PC-3 (cell line): ENCODE results near the gene JTB. TPM values are rescaled to one million over a fixed set of nuclear protein-coding genes. Genes with fewer than 3 reads are reported as not detected.

Experiments
- ATAC-seq: fragments of 200-7000 bp; cut with Tn5 transposase; 2 replicates; pipeline ENCODE4 v1.9.1; 2020; ENCODE audit warnings: mild to moderate bottlenecking, moderate library complexity
- BruUV-seq: library from RNA; stranded (reverse); fragments of 400-500 nt; replicated peaks from 2 replicates; lab custom pipeline; 2021; lab: Mats Ljungman, UMichigan
- CTCF ChIA-PET: fragments of 300-600 bp; sonication (Branson Sonifier 250); formaldehyde crosslinking; loops from one replicate; lab custom pipeline; 2022; ENCODE audit warnings: antibody characterized with exemption; lab: Charles Lee
- POLR2A ChIA-PET: fragments of 300-600 bp; sonication (Branson Sonifier 250); formaldehyde crosslinking; loops from one replicate; lab custom pipeline; 2022; ENCODE audit warnings: antibody characterized with exemption; ENCODE audit not compliant: unreplicated experiment; lab: Charles Lee
- DNase-seq: peaks from one replicate; pipeline ENCODE4 v3.0.0-alpha.2; 2015
- H2AFZ ChIP-seq: fragments of 300-600 bp; sonication (generic); 2 replicates; pipeline ENCODE4 v1.6.0; 2016; ENCODE audit warnings: antibody characterized with exemption, low read length
- H3F3A ChIP-seq: fragments of 300-600 bp; sonication (generic); one replicate; pipeline ENCODE4 v1.6.0; 2017; ENCODE audit warnings: antibody characterized with exemption, low read length, control low read depth, mild to moderate bottlenecking; ENCODE audit not compliant: unreplicated experiment
- H3K27ac ChIP-seq: fragments of 300-600 bp; sonication (generic); 2 replicates; pipeline ENCODE4 v1.5.1; 2016; ENCODE audit warnings: mild to moderate bottlenecking, low read length
- H3K27me3 ChIP-seq: fragments of 300-600 bp; sonication (generic); 2 replicates; pipeline ENCODE4 v1.6.1; 2016; ENCODE audit warnings: low read length, mixed read lengths
- H3K36me3 ChIP-seq: fragments of 300-600 bp; sonication (generic); 2 replicates; pipeline ENCODE4 v1.6.1; 2016; ENCODE audit warnings: low read depth, mixed run types, low read length, mixed read lengths
- H3K4me1 ChIP-seq: fragments of 300-600 bp; sonication (generic); 2 replicates; pipeline ENCODE4 v1.5.1; 2016; ENCODE audit warnings: low read length; ENCODE audit not compliant: insufficient read depth
- H3K4me2 ChIP-seq: fragments of 300-600 bp; sonication (generic); 2 replicates; pipeline ENCODE4 v1.6.0; 2016; ENCODE audit warnings: low read length
- H3K4me3 ChIP-seq: fragments of 300-600 bp; sonication (generic); 2 replicates; pipeline ENCODE4 v1.5.1; 2016; ENCODE audit warnings: mild to moderate bottlenecking, low read length, mixed read lengths
- H3K79me2 ChIP-seq: fragments of 300-600 bp; sonication (generic); 2 replicates; pipeline ENCODE4 v1.6.1; 2017; ENCODE audit warnings: low read length, mixed read lengths
- H3K9ac ChIP-seq: fragments of 300-600 bp; sonication (generic); 2 replicates; pipeline ENCODE4 v1.6.0; 2016; ENCODE audit warnings: mild to moderate bottlenecking, low read length
- H3K9me2 ChIP-seq: fragments of 300-600 bp; sonication (generic); replicated peaks from 2 replicates; pipeline ENCODE4 v1.6.1; 2016; ENCODE audit warnings: mixed run types, low read length, mixed read lengths
- H3K9me3 ChIP-seq: fragments of 300-600 bp; sonication (generic); 2 replicates; pipeline ENCODE4 v1.6.1; 2016; ENCODE audit warnings: low read length, mixed read lengths
- H4K20me1 ChIP-seq: fragments of 300-600 bp; sonication (generic); 2 replicates; pipeline ENCODE4 v1.6.1; 2016; ENCODE audit warnings: low read length, mixed read lengths
- EZH2 ChIP-seq: fragments of 300-600 bp; sonication (generic); IDR thresholded peaks from one replicate; pipeline ENCODE4 v1.6.1; 2017; ENCODE audit warnings: antibody characterized with exemption, mild to moderate bottlenecking, low read length; ENCODE audit not compliant: unreplicated experiment
- EZH2phosphoT487 ChIP-seq: fragments of 300-600 bp; sonication (generic); IDR thresholded peaks from 2 replicates; pipeline ENCODE4 v1.6.1; 2018; ENCODE audit warnings: mild to moderate bottlenecking, antibody characterized with exemption, low read length, borderline replicate concordance
- intact Hi-C: fragments of 100-400 bp; cut with micrococcal nuclease; formaldehyde crosslinking; loops from 2 replicates; pipeline ENCODE4 v1.9.0; 2023
- total RNA-seq: library from RNA; depleted of rRNA; stranded (reverse); fragments of >200 nt; gene quantifications from 2 replicates; pipeline ENCODE4 v1.2.3, GENCODE V29; 2014
- TF ChIP-seq, protein P1 (sequence below): fragments of 300-600 bp; sonication (generic); conservative IDR thresholded peaks from 2 replicates; pipeline ENCODE4 v1.5.1; 2017; ENCODE audit warnings: antibody characterized with exemption, low read depth, mild to moderate bottlenecking, low read length

JTB gene
- total RNA-seq, 1 experiment from 2014 or later: 377 TPM

DNA sequence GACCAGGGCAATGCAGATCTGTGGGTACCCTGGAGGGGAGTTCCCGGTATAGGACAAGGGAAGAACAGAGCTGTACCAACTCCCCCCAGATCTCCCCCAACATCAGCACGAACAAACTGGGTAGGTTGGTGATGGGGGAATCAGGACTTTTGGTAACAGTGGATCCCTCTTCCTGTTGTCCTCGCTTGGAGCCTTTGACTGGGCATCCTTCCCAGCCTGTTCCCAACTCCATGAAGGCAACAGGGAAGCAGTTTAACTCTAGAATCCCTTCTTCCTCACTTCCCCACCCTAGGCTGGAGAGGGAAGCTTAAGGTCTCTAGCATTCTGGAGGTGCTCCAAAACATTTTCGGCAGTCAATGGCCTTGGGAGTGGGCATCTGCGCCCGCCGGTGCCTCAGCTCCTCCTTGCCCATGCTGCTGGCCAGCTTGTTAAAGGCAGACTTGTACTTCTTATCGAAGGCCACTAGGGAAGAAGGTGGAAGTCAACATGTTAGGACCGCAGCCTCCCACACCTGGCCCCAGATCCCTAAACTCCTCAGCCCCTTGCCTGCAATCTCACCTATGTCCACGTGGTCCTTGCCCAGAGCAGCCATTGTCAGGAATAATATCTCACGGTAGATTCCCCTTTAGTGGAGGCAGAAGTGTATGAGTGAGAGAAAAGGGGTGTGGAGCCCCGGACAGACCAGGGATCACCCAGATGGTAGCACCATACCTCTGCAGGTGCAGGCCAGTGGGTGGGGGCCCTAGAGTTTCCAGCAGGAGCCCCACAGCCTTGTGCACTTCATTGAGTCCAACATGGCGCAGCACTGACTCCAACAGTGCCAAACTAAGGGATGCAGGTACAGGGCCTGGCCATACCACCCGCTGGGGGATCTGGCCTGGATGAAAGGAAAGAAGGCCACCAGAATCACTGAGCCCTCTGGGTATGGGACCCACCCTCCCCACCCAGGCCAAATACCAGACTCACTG is 47.2 kb downstream of the JTB start:
- DNase-seq: no peak
- intact Hi-C loops: no loop called here
- Histone ChIP-seq H3K36me3 (peaks cover 4% of the 10 kb centered on the region; the same call in 1 of the 2 replicates), H3K9me3 (no peaks in the 10 kb centered on the region), H3K4me3 (no peak overlapping the region), H3K79me2 (no peaks in the 10 kb centered on the region), H3K9me2 (no peaks in the 10 kb centered on the region), H2AFZ (no peak overlapping the region), H3K4me2 (no peak overlapping the region), H4K20me1 (no peaks in the 10 kb centered on the region), H3K9ac (no peak overlapping the region), H3F3A (no peaks in the 10 kb centered on the region), H3K27ac (no peak overlapping the region), H3K4me1 (no peaks in the 10 kb centered on the region), H3K27me3 (no peaks in the 10 kb centered on the region)
- ChIA-PET CTCF (no interaction called here), POLR2A (no interaction called here)
- no peak for TF ChIP-seq EZH2
- TF ChIP-seq EZH2phosphoT487: no peak
- TF ChIP-seq, protein P1, sequence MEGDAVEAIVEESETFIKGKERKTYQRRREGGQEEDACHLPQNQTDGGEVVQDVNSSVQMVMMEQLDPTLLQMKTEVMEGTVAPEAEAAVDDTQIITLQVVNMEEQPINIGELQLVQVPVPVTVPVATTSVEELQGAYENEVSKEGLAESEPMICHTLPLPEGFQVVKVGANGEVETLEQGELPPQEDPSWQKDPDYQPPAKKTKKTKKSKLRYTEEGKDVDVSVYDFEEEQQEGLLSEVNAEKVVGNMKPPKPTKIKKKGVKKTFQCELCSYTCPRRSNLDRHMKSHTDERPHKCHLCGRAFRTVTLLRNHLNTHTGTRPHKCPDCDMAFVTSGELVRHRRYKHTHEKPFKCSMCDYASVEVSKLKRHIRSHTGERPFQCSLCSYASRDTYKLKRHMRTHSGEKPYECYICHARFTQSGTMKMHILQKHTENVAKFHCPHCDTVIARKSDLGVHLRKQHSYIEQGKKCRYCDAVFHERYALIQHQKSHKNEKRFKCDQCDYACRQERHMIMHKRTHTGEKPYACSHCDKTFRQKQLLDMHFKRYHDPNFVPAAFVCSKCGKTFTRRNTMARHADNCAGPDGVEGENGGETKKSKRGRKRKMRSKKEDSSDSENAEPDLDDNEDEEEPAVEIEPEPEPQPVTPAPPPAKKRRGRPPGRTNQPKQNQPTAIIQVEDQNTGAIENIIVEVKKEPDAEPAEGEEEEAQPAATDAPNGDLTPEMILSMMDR: peak; percentile 15; the same call in 1 of the 2 replicates
- TSS peak; percentile 17 for BruUV-seq
- 0 out of 2 replicates have a peak, but pooled peaks have one; percentile 34 for ATAC-seq

DNA sequence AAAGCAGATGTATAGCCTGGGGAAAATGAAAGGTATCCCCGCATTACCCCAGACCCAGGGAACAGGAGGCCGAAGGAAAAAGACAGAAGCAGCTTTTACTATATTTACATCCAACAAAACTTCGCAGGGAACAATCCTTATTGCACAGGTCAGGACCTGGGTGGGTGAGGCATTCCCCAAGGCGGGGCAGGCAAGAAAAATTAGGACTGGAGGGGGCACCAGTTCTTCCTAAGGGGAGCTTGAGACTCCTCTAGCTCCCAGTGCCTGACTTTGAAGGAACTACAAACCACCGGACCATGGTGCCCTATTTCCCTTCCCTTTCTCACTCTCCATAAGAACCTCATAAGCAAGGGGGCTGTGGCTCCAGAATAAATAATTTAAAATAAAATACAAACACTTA is 48.0 kb downstream of the JTB start:
- H3K4me1 ChIP-seq: peaks cover 2% of the 10 kb centered on the region
- CTCF ChIA-PET: no interaction called here
- H4K20me1 ChIP-seq: no peaks in the 10 kb centered on the region
- H3K79me2 ChIP-seq: no peaks in the 10 kb centered on the region
- no peaks in the 10 kb centered on the region for H3F3A ChIP-seq
- no peaks in the 10 kb centered on the region for H3K9me3 ChIP-seq
- ATAC-seq (no peak), DNase-seq (no peak)
- no peak overlapping the region for H3K4me3 ChIP-seq
- H3K9me2 ChIP-seq: no peaks in the 10 kb centered on the region
- TF ChIP-seq EZH2phosphoT487 (no peak), EZH2 (no peak)
- TF ChIP-seq, protein P1: no peak
- H2AFZ ChIP-seq: no peak overlapping the region
- no peak overlapping the region for H3K27ac ChIP-seq
- peaks cover 4% of the 10 kb centered on the region; the same call in 1 of the 2 replicates for H3K36me3 ChIP-seq
- no TSS peak for BruUV-seq
- H3K4me2 ChIP-seq: no peak overlapping the region
- POLR2A ChIA-PET: interaction anchor here (0.6 kb wide), 1 partner anchor 11 kb away, joined by 4 read pairs; no protein-coding TSS in a partner anchor
- intact Hi-C loops: no loop called here
- H3K27me3 ChIP-seq: no peaks in the 10 kb centered on the region
- H3K9ac ChIP-seq: no peak overlapping the region
